HCT116 (cell line): ENCODE data around the gene HERC3. TPM values are rescaled to one million over a fixed set of nuclear protein-coding genes. Genes with fewer than 3 reads are reported as not detected.

ENCODE experiments used
- ATAC-seq: fragments of 200-7000 bp; cut with Tn5 transposase; 2 replicates; pipeline ENCODE4 v1.9.1; 2020; ENCODE audit warnings: mild to moderate bottlenecking, moderate library complexity
- BruUV-seq: library from RNA; stranded (reverse); fragments of 400-500 nt; replicated peaks from 2 replicates; lab custom pipeline; 2021; lab: Mats Ljungman, UMichigan
- CTCF ChIA-PET: fragments of 300-600 bp; sonication (Branson Sonifier 250); formaldehyde crosslinking; loops from one replicate; lab custom pipeline; 2021; ENCODE audit warnings: antibody characterized with exemption; lab: Charles Lee
- POLR2A ChIA-PET: fragments of 300-600, 350-600 bp; sonication (Branson Sonifier 250); formaldehyde crosslinking; loops from one replicate; lab custom pipeline; 2021; ENCODE audit warnings: antibody characterized with exemption; lab: Charles Lee
- RAD21 ChIA-PET, 2 experiments: fragments of 300-600 bp; sonication (Branson Sonifier 250); formaldehyde crosslinking; loops; one replicate each; lab custom pipeline; 2023; ENCODE audit warnings: low total read pairs in 2 of 2; ENCODE audit not compliant: uncharacterized antibody in 2 of 2, unreplicated experiment in 2 of 2, low non-redundant PET in 1 of 2; lab: Charles Lee
- DNase-seq: peaks from one replicate; pipeline ENCODE4 v3.0.0-alpha.2; 2010; ENCODE audit warnings: low read depth, low spot score
- H2AFZ ChIP-seq: fragments of 200-600 bp; shearing (Covaris generic), sonication (generic); 2 replicates; pipeline ENCODE4 v1.6.1; 2017; ENCODE audit warnings: low read depth, mixed run types, mixed read lengths, antibody characterized with exemption, low read length; ENCODE audit not compliant: poor library complexity, severe bottlenecking
- H3K27ac ChIP-seq: 2 replicates; pipeline ENCODE4 v1.5.1; 2012; ENCODE audit warnings: low read depth, low read length
- H3K27me3 ChIP-seq: fragments of 200-600 bp; sonication (generic); 2 replicates; pipeline ENCODE4 v1.6.1; 2016; ENCODE audit warnings: mixed run types, low read length, mixed read lengths; ENCODE audit not compliant: insufficient read depth
- H3K36me3 ChIP-seq, 2 experiments: fragments of 200-500 bp in 1 of 2; fragments of 200-600 bp in 1 of 2; sonication (Bioruptor generic) in 1 of 2; sonication (generic) in 1 of 2; 2 replicates each; pipeline versions ENCODE4 v1.5.1 to v1.6.1; 2014 to 2016; ENCODE audit warnings: low read length in 2 of 2, inconsistent platforms in 1 of 2, mixed read lengths in 1 of 2, mixed run types in 1 of 2; ENCODE audit not compliant: insufficient read depth in 2 of 2, control insufficient read depth in 1 of 2
- H3K4me1 ChIP-seq, 2 experiments: fragments of 200-600 bp in 1 of 2; sonication (generic) in 1 of 2; 2 replicates each; pipeline versions ENCODE4 v1.5.1 to v1.6.1; 2012 to 2017; ENCODE audit warnings: low read length in 2 of 2, inconsistent platforms in 1 of 2, mild to moderate bottlenecking in 1 of 2, mixed read lengths in 1 of 2, mixed run types in 1 of 2, moderate library complexity in 1 of 2; ENCODE audit not compliant: insufficient read depth in 2 of 2, control insufficient read depth in 1 of 2
- H3K4me2 ChIP-seq: fragments of 200-600 bp; sonication (generic); 2 replicates; pipeline ENCODE4 v1.6.1; 2017; ENCODE audit warnings: mixed run types, low read length, mixed read lengths
- H3K4me3 ChIP-seq, 2 experiments: fragments of 200-600 bp in 1 of 2; sonication (generic) in 1 of 2; replicated peaks in 1 of 2; 2 replicates each; pipeline ENCODE4 v1.5.1; 2011 to 2016; ENCODE audit warnings: low read length in 2 of 2, control low read depth in 1 of 2, low read depth in 1 of 2, mild to moderate bottlenecking in 1 of 2, mixed read lengths in 1 of 2, mixed run types in 1 of 2
- H3K79me2 ChIP-seq: fragments of 200-600 bp; sonication (generic); 2 replicates; pipeline ENCODE4 v1.6.1; 2017; ENCODE audit warnings: mild to moderate bottlenecking, mixed run types, low read length, moderate library complexity, mixed read lengths; ENCODE audit not compliant: insufficient read depth
- H3K9ac ChIP-seq: fragments of 200-600 bp; sonication (generic); 2 replicates; pipeline ENCODE4 v1.6.1; 2016; ENCODE audit warnings: low read length, mixed read lengths
- H3K9me2 ChIP-seq: fragments of 200-600 bp; sonication (generic), shearing (Covaris generic); 2 replicates; pipeline ENCODE4 v1.6.1; 2017; ENCODE audit warnings: mixed run types, mild to moderate bottlenecking, moderate library complexity; ENCODE audit not compliant: insufficient read depth
- H3K9me3 ChIP-seq, 2 experiments: fragments of 200-500 bp in 1 of 2; fragments of 200-600 bp in 1 of 2; sonication (Bioruptor generic) in 1 of 2; sonication (generic) in 1 of 2; 2 replicates each; pipeline ENCODE4 v1.6.1; 2014 to 2017; ENCODE audit warnings: low read length in 2 of 2, mixed read lengths in 2 of 2, inconsistent platforms in 1 of 2, low read depth in 1 of 2, mild to moderate bottlenecking in 1 of 2, mixed run types in 1 of 2, moderate library complexity in 1 of 2; ENCODE audit not compliant: control insufficient read depth in 1 of 2, insufficient read depth in 1 of 2
- H4K20me1 ChIP-seq: fragments of 200-600 bp; sonication (generic), shearing (Covaris generic); 2 replicates; pipeline ENCODE4 v1.6.1; 2017; ENCODE audit warnings: mixed run types, mild to moderate bottlenecking, moderate library complexity; ENCODE audit not compliant: insufficient read depth
- CBX3 ChIP-seq: IDR thresholded peaks from 2 replicates; pipeline ENCODE4 v1.6.1; 2012; ENCODE audit warnings: low read depth
- EGR1 ChIP-seq: IDR thresholded peaks from 2 replicates; pipeline ENCODE4 v1.6.1; 2012; ENCODE audit warnings: low read depth
- ELF1 ChIP-seq: IDR thresholded peaks from 2 replicates; pipeline ENCODE4 v1.6.1; 2012; ENCODE audit warnings: low read depth, borderline replicate concordance
- EZH2 ChIP-seq: fragments of 200-600 bp; sonication (generic); IDR thresholded peaks from 2 replicates; pipeline ENCODE4 v1.6.1; 2017; ENCODE audit warnings: antibody characterized with exemption, mixed run types
- EZH2phosphoT487 ChIP-seq: fragments of 200-600 bp; IDR thresholded peaks from 2 replicates; pipeline ENCODE4 v1.6.1; 2018; ENCODE audit warnings: antibody characterized with exemption, borderline replicate concordance
- FOSL1 ChIP-seq: IDR thresholded peaks from 2 replicates; pipeline ENCODE4 v1.6.1; 2012; ENCODE audit warnings: low read depth
- JUND ChIP-seq: IDR thresholded peaks from 2 replicates; pipeline ENCODE4 v1.6.1; 2012
- POLR2AphosphoS5 ChIP-seq: IDR thresholded peaks from 2 replicates; pipeline ENCODE4 v1.6.1; 2011; ENCODE audit warnings: mild to moderate bottlenecking, low read depth, low read length, moderate library complexity
- RAD21 ChIP-seq: IDR thresholded peaks from 2 replicates; pipeline ENCODE4 v1.6.1; 2012; ENCODE audit warnings: low read depth, mild to moderate bottlenecking
- REST ChIP-seq: IDR thresholded peaks from 2 replicates; pipeline ENCODE4 v1.6.1; 2012; ENCODE audit warnings: low read depth
- SP1 ChIP-seq: IDR thresholded peaks from 2 replicates; pipeline ENCODE4 v1.6.1; 2012; ENCODE audit warnings: low read depth
- SRF ChIP-seq: IDR thresholded peaks from 2 replicates; pipeline ENCODE4 v1.6.1; 2012; ENCODE audit warnings: low read depth
- TCF7L2 ChIP-seq: IDR thresholded peaks from 2 replicates; pipeline ENCODE4 v1.7.0; 2011; ENCODE audit warnings: borderline replicate concordance, inconsistent platforms; ENCODE audit not compliant: insufficient read depth, insufficient read length; ENCODE audit errors: extremely low read depth
- ZBTB33 ChIP-seq: IDR thresholded peaks from 2 replicates; pipeline ENCODE4 v1.6.1; 2011; ENCODE audit warnings: mild to moderate bottlenecking, low read length, moderate library complexity; ENCODE audit not compliant: insufficient replicate concordance; ENCODE audit errors: extremely low read depth
- ZFX ChIP-seq: fragments of 450-650 bp; IDR thresholded peaks from 2 replicates; pipeline ENCODE4 v1.6.1; 2017
- ZNF274 ChIP-seq: fragments of 200-500 bp; sonication (Bioruptor generic); IDR thresholded peaks from 2 replicates; pipeline ENCODE4 v1.6.1; 2014; ENCODE audit warnings: mild to moderate bottlenecking, low read depth, low read length, inconsistent platforms
- intact Hi-C: fragments of 100-400 bp; cut with micrococcal nuclease; formaldehyde crosslinking; loops from 2 replicates; pipeline ENCODE4 v1.10.0; 2022
- total RNA-seq: library from RNA; stranded (reverse); gene quantifications from one replicate; pipeline ENCODE4 v1.2.1, GENCODE V29; 2021; ENCODE audit not compliant: unreplicated experiment
- TF ChIP-seq, protein P1 (sequence below), 3 experiments: fragments of 200-600 bp in 1 of 3; sonication (generic) in 1 of 3; IDR thresholded peaks in 2 of 3; conservative IDR thresholded peaks in 1 of 3; 2 replicates each; pipeline ENCODE4 v1.5.1; 2012 to 2017; ENCODE audit warnings: low read depth in 2 of 3, low read length in 2 of 3, antibody characterized with exemption in 1 of 3, borderline replicate concordance in 1 of 3, control low read depth in 1 of 3, mild to moderate bottlenecking in 1 of 3, mixed read lengths in 1 of 3, mixed run types in 1 of 3, moderate library complexity in 1 of 3; ENCODE audit not compliant: insufficient read depth in 1 of 3

Gene HERC3
- total RNA-seq, 1 experiment from 2014 or later = 10.8 TPM

GRCh38 chr4:88582493-88582892 is 9.8 kb upstream of the HERC3 start:
- Histone ChIP-seq H3K36me3 (no peaks in the 10 kb centered on the region), H3K4me1 (no peaks in the 10 kb centered on the region), H3K9ac (no peak overlapping the region), H4K20me1 (no peaks in the 10 kb centered on the region), H3K4me3 (no peak overlapping the region), H3K9me3 (no peaks in the 10 kb centered on the region), H3K4me2 (no peak overlapping the region), H2AFZ (no peak overlapping the region), H3K27ac (no peak overlapping the region), H3K79me2 (no peaks in the 10 kb centered on the region), H3K27me3 (no peaks in the 10 kb centered on the region), H3K9me2 (no peaks in the 10 kb centered on the region)
- ChIA-PET CTCF (no interaction called here), POLR2A (no interaction called here), RAD21 (no interaction called here)
- TF ChIP-seq REST (no peak), POLR2AphosphoS5 (no peak), ZNF274 (no peak), JUND (no peak), EZH2 (no peak), EGR1 (no peak), ZBTB33 (no peak), TCF7L2 (no peak), SRF (no peak), ZFX (no peak), SP1 (no peak), FOSL1 (no peak), ELF1 (no peak), EZH2phosphoT487 (no peak), RAD21 (no peak), CBX3 (no peak)
- TF ChIP-seq, protein P1, sequence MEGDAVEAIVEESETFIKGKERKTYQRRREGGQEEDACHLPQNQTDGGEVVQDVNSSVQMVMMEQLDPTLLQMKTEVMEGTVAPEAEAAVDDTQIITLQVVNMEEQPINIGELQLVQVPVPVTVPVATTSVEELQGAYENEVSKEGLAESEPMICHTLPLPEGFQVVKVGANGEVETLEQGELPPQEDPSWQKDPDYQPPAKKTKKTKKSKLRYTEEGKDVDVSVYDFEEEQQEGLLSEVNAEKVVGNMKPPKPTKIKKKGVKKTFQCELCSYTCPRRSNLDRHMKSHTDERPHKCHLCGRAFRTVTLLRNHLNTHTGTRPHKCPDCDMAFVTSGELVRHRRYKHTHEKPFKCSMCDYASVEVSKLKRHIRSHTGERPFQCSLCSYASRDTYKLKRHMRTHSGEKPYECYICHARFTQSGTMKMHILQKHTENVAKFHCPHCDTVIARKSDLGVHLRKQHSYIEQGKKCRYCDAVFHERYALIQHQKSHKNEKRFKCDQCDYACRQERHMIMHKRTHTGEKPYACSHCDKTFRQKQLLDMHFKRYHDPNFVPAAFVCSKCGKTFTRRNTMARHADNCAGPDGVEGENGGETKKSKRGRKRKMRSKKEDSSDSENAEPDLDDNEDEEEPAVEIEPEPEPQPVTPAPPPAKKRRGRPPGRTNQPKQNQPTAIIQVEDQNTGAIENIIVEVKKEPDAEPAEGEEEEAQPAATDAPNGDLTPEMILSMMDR (IDR thresholded peaks at IDR 0.05 in 2 of 3, conservative IDR thresholded peaks at IDR 0.05 in 1 of 3; ENCODE audit: borderline replicate concordance in 1 of 3, insufficient read depth in 1 of 3, low read depth in 2 of 3, low read length in 2 of 3) = no peak
- no TSS peak for BruUV-seq
- no peak for DNase-seq
- no peak for ATAC-seq
- intact Hi-C loops = no loop called here
